ENCODE results near the gene TUBA3E.
"Not testable (repeated sequence)": the region's sequence is repeated elsewhere in the genome, so short reads cannot be mapped to it uniquely, and the experiment has no call there.

- TF ChIP-seq, protein P1, sequence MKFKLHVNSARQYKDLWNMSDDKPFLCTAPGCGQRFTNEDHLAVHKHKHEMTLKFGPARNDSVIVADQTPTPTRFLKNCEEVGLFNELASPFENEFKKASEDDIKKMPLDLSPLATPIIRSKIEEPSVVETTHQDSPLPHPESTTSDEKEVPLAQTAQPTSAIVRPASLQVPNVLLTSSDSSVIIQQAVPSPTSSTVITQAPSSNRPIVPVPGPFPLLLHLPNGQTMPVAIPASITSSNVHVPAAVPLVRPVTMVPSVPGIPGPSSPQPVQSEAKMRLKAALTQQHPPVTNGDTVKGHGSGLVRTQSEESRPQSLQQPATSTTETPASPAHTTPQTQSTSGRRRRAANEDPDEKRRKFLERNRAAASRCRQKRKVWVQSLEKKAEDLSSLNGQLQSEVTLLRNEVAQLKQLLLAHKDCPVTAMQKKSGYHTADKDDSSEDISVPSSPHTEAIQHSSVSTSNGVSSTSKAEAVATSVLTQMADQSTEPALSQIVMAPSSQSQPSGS (CRISPR knock-in tag; IDR thresholded peaks at IDR 0.05), result not testable (repeated sequence)
- not testable (repeated sequence) for TF ChIP-seq HNF4A (CRISPR knock-in tag; IDR thresholded peaks at IDR 0.05); ZSCAN31 (CRISPR knock-in tag; IDR thresholded peaks at IDR 0.05; ENCODE audit: low read depth); CEBPB (IDR thresholded peaks at IDR 0.05; ENCODE audit: borderline replicate concordance, low read depth, low read length); TFAP4 (IDR thresholded peaks at IDR 0.05; ENCODE audit: borderline replicate concordance, low read depth); RBFOX2 (IDR thresholded peaks at IDR 0.05; ENCODE audit: low read depth, low read length); ZNF30 (CRISPR knock-in tag; IDR thresholded peaks at IDR 0.05); EZH2 (conservative IDR thresholded peaks at IDR 0.05; ENCODE audit: low read depth, low read length)
- TF ChIP-seq, protein P2, sequence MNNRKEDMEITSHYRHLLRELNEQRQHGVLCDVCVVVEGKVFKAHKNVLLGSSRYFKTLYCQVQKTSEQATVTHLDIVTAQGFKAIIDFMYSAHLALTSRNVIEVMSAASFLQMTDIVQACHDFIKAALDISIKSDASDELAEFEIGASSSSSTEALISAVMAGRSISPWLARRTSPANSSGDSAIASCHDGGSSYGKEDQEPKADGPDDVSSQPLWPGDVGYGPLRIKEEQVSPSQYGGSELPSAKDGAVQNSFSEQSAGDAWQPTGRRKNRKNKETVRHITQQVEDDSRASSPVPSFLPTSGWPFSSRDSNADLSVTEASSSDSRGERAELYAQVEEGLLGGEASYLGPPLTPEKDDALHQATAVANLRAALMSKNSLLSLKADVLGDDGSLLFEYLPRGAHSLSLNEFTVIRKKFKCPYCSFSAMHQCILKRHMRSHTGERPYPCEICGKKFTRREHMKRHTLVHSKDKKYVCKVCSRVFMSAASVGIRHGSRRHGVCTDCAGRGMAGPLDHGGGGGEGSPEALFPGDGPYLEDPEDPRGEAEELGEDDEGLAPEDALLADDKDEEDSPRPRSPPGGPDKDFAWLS (CRISPR knock-in tag; IDR thresholded peaks at IDR 0.05; ENCODE audit: borderline replicate concordance), result not testable (repeated sequence)
- TF ChIP-seq, protein P3, sequence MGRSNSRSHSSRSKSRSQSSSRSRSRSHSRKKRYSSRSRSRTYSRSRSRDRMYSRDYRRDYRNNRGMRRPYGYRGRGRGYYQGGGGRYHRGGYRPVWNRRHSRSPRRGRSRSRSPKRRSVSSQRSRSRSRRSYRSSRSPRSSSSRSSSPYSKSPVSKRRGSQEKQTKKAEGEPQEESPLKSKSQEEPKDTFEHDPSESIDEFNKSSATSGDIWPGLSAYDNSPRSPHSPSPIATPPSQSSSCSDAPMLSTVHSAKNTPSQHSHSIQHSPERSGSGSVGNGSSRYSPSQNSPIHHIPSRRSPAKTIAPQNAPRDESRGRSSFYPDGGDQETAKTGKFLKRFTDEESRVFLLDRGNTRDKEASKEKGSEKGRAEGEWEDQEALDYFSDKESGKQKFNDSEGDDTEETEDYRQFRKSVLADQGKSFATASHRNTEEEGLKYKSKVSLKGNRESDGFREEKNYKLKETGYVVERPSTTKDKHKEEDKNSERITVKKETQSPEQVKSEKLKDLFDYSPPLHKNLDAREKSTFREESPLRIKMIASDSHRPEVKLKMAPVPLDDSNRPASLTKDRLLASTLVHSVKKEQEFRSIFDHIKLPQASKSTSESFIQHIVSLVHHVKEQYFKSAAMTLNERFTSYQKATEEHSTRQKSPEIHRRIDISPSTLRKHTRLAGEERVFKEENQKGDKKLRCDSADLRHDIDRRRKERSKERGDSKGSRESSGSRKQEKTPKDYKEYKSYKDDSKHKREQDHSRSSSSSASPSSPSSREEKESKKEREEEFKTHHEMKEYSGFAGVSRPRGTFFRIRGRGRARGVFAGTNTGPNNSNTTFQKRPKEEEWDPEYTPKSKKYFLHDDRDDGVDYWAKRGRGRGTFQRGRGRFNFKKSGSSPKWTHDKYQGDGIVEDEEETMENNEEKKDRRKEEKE (IDR thresholded peaks at IDR 0.05), result not testable (repeated sequence)
- TF ChIP-seq, protein P4, sequence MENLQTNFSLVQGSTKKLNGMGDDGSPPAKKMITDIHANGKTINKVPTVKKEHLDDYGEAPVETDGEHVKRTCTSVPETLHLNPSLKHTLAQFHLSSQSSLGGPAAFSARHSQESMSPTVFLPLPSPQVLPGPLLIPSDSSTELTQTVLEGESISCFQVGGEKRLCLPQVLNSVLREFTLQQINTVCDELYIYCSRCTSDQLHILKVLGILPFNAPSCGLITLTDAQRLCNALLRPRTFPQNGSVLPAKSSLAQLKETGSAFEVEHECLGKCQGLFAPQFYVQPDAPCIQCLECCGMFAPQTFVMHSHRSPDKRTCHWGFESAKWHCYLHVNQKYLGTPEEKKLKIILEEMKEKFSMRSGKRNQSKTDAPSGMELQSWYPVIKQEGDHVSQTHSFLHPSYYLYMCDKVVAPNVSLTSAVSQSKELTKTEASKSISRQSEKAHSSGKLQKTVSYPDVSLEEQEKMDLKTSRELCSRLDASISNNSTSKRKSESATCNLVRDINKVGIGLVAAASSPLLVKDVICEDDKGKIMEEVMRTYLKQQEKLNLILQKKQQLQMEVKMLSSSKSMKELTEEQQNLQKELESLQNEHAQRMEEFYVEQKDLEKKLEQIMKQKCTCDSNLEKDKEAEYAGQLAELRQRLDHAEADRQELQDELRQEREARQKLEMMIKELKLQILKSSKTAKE (CRISPR knock-in tag; IDR thresholded peaks at IDR 0.05; ENCODE audit: borderline replicate concordance), result not testable (repeated sequence)
- TF ChIP-seq, protein P5, sequence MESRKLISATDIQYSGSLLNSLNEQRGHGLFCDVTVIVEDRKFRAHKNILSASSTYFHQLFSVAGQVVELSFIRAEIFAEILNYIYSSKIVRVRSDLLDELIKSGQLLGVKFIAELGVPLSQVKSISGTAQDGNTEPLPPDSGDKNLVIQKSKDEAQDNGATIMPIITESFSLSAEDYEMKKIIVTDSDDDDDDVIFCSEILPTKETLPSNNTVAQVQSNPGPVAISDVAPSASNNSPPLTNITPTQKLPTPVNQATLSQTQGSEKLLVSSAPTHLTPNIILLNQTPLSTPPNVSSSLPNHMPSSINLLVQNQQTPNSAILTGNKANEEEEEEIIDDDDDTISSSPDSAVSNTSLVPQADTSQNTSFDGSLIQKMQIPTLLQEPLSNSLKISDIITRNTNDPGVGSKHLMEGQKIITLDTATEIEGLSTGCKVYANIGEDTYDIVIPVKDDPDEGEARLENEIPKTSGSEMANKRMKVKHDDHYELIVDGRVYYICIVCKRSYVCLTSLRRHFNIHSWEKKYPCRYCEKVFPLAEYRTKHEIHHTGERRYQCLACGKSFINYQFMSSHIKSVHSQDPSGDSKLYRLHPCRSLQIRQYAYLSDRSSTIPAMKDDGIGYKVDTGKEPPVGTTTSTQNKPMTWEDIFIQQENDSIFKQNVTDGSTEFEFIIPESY (CRISPR knock-in tag; IDR thresholded peaks at IDR 0.05), result not testable (repeated sequence)
These were observed 31.6 kb downstream of the TUBA3E start for GRCh38 chr2:130166611-130167010.

Data from HepG2 (cell line).